Cardiac fibroblast (primary cell): ENCODE results near the gene PDCD2L.
"Not testable (repeated sequence)": the region's sequence is repeated elsewhere in the genome, so short reads cannot be mapped to it uniquely, and the experiment has no call there.

Experiments used
- DNase-seq, 2 donors: peaks; one replicate each; pipeline versions ENCODE4 v3.0.0 to v3.0.0-alpha.2; 2010; ENCODE audit warnings: low read depth in 2 of 2
- H3K4me3 ChIP-seq, 2 donors: replicated peaks in 1 of 2; 1 replicate in 1 of 2; 2 replicates in 1 of 2; pipeline ENCODE4 v1.5.1; 2011; ENCODE audit warnings: low read depth in 2 of 2, low read length in 2 of 2, mild to moderate bottlenecking in 2 of 2, moderate library complexity in 1 of 2
- TF ChIP-seq, protein P1 (sequence below): IDR thresholded peaks from one replicate; pipeline ENCODE4 v1.5.1; 2011; ENCODE audit warnings: low read depth, mild to moderate bottlenecking, low read length, inconsistent platforms

The PDCD2L gene

DNA sequence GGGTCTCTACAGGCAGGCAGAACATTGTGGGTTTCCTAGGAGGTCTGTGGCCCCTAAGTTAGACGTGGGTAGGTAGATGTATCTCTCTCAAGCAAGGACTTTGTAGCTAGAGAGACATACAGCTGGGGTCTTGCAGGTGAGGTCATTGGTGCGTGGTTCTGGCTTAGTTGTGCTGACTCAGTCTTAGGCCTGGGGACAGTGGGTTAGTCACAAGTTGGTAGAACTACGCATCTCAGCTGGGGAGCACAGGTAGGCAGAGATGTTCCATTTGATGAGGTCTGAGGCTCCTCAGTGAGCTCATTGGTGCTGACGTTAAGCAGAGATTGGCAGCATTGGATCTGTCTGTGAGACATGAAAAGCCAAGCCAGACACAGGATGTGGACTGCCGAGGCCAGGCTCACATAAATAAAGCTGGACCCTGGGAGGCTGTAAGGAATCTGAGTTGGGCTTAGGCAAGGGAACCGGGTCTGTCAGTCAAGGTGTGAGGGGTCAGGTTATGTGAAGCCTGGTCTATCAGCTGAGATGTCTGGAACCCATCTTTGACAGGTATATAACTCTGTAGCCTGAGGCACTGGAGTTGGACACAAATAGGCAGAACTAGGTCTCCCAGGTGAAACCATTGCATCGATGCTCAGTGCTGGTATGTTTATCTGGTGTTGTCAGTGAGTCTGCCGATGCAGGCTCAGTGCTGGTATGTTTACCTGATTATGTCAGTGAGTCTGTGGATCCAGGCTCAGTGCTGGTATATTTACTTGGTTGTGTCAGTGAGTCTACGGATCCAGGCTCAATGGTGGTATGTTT, 17.4 kb upstream of the PDCD2L start:
- no peak for DNase-seq
- TF ChIP-seq, protein P1, sequence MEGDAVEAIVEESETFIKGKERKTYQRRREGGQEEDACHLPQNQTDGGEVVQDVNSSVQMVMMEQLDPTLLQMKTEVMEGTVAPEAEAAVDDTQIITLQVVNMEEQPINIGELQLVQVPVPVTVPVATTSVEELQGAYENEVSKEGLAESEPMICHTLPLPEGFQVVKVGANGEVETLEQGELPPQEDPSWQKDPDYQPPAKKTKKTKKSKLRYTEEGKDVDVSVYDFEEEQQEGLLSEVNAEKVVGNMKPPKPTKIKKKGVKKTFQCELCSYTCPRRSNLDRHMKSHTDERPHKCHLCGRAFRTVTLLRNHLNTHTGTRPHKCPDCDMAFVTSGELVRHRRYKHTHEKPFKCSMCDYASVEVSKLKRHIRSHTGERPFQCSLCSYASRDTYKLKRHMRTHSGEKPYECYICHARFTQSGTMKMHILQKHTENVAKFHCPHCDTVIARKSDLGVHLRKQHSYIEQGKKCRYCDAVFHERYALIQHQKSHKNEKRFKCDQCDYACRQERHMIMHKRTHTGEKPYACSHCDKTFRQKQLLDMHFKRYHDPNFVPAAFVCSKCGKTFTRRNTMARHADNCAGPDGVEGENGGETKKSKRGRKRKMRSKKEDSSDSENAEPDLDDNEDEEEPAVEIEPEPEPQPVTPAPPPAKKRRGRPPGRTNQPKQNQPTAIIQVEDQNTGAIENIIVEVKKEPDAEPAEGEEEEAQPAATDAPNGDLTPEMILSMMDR = no peak
- no peak overlapping the region for H3K4me3 ChIP-seq

DNA sequence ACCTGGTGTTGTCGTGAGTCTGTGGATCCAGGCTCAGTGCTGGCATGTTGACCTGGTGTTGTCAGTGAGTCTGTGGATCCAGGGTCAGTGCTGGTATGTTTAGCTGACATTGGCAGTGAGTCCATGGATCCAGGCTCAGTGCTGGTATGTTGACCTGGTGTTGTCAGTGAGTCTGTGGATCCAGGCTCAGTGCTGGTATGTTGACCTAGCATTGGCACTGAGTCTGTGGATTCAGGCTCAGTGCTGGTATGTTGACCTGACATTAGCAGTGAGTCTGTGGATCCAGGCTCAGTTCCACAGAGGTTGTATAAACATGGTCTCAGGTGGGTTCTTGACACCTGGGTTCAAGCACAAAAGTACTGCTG, 16.8 kb upstream of the PDCD2L start:
- no peak overlapping the region for H3K4me3 ChIP-seq
- DNase-seq = no peak
- TF ChIP-seq, protein P1 = no peak

DNA sequence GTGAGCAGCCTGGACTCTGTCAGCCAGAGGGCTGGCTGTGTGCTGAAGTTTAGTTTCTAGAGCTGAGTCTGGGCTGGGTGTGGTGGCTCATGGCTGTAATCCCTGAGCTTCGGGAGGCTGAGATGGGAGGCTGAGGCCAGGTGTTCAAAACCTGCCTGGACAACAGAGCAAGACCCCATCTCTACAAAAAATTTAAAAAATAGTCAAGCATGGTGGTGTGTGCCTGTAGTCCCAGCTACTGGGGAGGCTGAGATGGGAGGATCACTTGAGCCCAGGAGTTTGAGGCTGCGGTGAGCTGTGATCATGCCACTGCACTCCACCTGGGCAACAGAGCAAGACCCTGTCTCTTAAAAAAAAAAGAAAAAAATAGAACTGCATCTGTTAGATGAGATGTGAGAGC, 15.5 kb upstream of the PDCD2L start:
- not testable (repeated sequence) for H3K4me3 ChIP-seq, DNase-seq

DNA sequence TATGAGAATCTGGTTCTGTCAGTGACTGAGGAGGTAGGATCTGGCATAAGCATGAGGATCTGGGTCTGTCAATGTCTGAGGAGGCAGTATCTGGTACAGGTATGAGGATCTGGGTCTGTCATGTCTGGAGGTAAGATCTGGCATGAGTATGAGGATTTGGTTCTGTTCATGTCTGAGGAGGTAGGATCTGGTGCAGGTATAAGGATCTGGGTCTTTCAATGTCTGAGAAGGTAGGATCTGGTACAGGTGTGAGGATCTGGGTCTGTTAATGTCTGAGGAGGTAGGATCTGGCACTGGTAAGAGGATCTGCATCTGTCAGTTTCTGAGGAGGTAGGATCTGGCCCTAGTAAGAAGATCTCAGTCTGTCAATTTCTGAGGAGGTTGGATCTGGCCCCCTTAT, 12.4 kb upstream of the PDCD2L start:
- DNase-seq = no peak
- H3K4me3 ChIP-seq = no peak overlapping the region
- TF ChIP-seq, protein P1 = no peak

DNA sequence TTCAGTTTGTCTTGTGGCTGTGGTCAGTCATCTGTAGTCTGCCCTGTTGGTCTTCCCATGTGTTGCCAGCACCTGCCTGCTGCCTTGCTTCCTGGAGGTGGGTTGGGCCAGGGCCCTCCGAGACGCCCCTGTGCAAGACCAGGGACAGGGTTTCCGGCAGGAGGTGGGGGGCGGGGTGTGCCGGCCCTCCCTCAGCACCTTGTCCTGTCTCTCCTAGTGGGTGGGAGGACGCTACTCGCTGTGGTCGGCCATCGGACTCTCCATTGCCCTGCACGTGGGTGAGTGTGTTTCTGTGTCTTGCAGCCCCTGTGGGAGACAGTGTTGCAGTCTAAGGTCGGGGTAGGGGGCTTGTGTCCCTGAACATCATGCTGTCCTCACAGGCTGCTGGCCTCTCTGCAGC, 11.2 kb upstream of the PDCD2L start:
- no peak overlapping the region for H3K4me3 ChIP-seq
- TF ChIP-seq, protein P1 = no peak
- no peak for DNase-seq

DNA sequence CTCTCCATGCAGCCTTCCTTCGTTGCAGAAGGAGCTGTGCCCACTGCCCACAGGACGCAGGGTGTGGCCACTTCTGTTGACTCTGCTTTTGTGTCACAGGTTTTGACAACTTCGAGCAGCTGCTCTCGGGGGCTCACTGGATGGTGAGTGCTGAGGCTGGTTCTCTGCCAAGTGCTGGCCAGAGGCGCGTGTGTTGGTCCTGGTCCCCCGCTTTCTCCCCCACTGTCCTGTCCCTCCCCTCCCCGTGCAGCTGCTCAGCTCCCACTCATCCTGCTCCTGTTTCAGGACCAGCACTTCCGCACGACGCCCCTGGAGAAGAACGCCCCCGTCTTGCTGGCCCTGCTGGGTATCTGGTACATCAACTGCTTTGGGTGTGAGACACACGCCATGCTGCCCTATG, 10.6 kb upstream of the PDCD2L start:
- H3K4me3 ChIP-seq = no peak overlapping the region
- TF ChIP-seq, protein P1 = no peak
- DNase-seq = no peak

DNA sequence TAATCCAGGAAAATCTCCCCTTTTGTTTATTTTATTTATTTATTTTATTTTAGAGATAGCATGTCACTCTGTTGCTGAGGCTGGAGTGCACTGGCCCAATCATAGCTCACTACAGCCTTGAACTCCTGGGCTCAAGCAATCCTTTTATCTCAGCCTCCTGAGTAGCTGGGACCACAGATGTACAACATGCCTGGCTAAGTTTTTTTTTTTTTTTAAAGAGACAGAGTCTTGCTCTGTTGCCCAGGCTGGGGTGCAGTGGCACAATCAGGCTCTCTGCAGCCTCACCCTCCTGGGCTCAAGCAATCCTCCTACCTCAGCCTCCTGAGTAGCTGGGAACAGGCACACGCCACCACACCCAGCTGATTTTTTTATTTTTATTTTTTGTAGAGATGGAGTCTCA, 6.3 kb upstream of the PDCD2L start:
- TF ChIP-seq, protein P1 = no peak
- no peak for DNase-seq
- H3K4me3 ChIP-seq = no peak overlapping the region
